Tibial nerve (tissue), 4 donors: ENCODE data around the gene FOXE3. TPM values are rescaled to one million over a fixed set of nuclear protein-coding genes. Genes with fewer than 3 reads are reported as not detected.

Experiments
- DNase-seq, 2 donors: peaks; one replicate each; pipeline ENCODE4 v3.0.0-alpha.2; 2019; ENCODE audit warnings: low spot score in 2 of 2
- H3K27ac ChIP-seq, 4 donors: fragments of 200-600 bp; sonication (generic) in 3 of 4; one replicate each; pipeline ENCODE4 v1.5.1; 2017 to 2019; ENCODE audit warnings: mild to moderate bottlenecking in 1 of 4
- H3K27me3 ChIP-seq, 2 donors: fragments of 200-600 bp; sonication (generic) in 1 of 2; one replicate each; pipeline versions ENCODE4 v1.5.1 to v1.6.0; 2017 to 2019
- H3K36me3 ChIP-seq, 3 donors: fragments of 200-600 bp; sonication (generic); one replicate each; pipeline ENCODE4 v1.5.1; 2018 to 2019
- H3K4me1 ChIP-seq, 4 donors: fragments of 200-600 bp; sonication (generic) in 3 of 4; one replicate each; pipeline ENCODE4 v1.5.1; 2017 to 2019
- H3K4me3 ChIP-seq, 4 donors: fragments of 200-600 bp; sonication (generic) in 3 of 4; one replicate each; pipeline ENCODE4 v1.5.1; 2017 to 2019; ENCODE audit warnings: mild to moderate bottlenecking in 1 of 4, moderate library complexity in 1 of 4
- H3K9me3 ChIP-seq, 4 donors: fragments of 200-600 bp; sonication (generic) in 3 of 4; one replicate each; pipeline ENCODE4 v1.5.1; 2017 to 2019
- EP300 ChIP-seq, 2 donors: sonication (generic); formaldehyde crosslinking; IDR thresholded peaks; one replicate each; pipeline ENCODE4 v1.6.1; 2017; ENCODE audit warnings: antibody characterized with exemption in 2 of 2, mild to moderate bottlenecking in 1 of 2
- POLR2A ChIP-seq, 2 donors: fragments of 450-650 bp; IDR thresholded peaks; one replicate each; pipeline ENCODE4 v1.6.1; 2017; ENCODE audit warnings: antibody characterized with exemption in 2 of 2, mild to moderate bottlenecking in 2 of 2, moderate library complexity in 2 of 2
- WGBS, 2 donors: methylation state at CpG; one replicate each; pipeline ENCODE4 v1.1.5; 2018; 5-methylcytosine and 5-hydroxymethylcytosine counted together
- total RNA-seq, 4 donors: library from RNA; depleted of rRNA; stranded (reverse); fragments of >200 nt; gene quantifications; one replicate each; pipeline ENCODE4 v1.1.0, GENCODE V29; 2016
- TF ChIP-seq, protein P1 (sequence below), 5 experiments: fragments of 200-600 bp in 3 of 5; fragments of 450-650 bp in 2 of 5; sonication (generic) in 3 of 5; IDR thresholded peaks; one replicate each; pipeline ENCODE4 v1.5.1; 2016 to 2019; ENCODE audit warnings: antibody characterized with exemption in 5 of 5, mild to moderate bottlenecking in 3 of 5, moderate library complexity in 2 of 5

Gene FOXE3
- total RNA-seq, 4 donors from 2014 or later = 0.21 to 0.98 TPM; not detected in 2

DNA sequence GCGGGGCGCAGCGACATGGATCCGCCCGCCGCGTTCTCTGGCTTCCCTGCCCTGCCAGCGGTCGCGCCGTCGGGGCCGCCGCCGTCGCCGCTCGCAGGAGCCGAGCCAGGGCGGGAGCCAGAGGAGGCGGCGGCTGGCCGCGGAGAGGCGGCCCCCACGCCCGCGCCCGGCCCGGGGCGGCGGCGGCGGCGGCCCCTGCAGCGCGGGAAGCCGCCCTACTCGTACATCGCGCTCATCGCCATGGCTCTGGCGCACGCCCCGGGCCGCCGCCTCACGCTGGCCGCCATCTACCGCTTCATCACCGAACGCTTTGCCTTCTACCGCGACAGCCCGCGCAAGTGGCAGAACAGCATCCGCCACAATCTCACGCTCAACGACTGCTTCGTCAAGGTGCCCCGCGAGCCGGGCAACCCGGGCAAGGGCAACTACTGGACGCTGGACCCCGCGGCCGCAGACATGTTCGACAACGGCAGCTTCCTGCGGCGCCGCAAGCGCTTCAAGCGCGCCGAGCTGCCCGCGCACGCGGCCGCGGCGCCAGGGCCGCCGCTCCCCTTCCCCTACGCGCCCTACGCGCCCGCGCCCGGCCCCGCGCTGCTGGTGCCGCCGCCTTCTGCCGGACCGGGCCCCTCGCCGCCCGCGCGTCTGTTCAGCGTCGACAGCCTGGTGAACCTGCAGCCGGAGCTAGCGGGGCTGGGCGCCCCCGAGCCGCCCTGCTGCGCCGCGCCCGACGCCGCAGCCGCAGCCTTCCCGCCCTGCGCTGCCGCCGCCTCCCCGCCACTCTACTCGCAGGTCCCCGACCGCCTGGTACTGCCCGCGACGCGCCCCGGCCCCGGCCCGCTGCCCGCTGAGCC is 459 bp downstream of the FOXE3 start:
- DNase-seq = no peak
- Histone ChIP-seq H3K4me1 (peaks cover 0 to 8% (median 0%) of the 10 kb centered on the region in 4 donors), H3K9me3 (no peaks in the 10 kb centered on the region), H3K4me3 (peak overlapping the region in 3 of 4 donors; percentile 10 to 38 (median 23)), H3K27ac (no peak overlapping the region), H3K27me3 (peaks cover 0 to 43% of the 10 kb centered on the region in 2 donors), H3K36me3 (no peaks in the 10 kb centered on the region)
- WGBS, 2 donors = 2 to 3% methylated on average over 51 to 72 of the region's 134 CpGs
- TF ChIP-seq POLR2A (IDR thresholded peaks at IDR 0.05) = no peak
- TF ChIP-seq EP300 (IDR thresholded peaks at IDR 0.05) = no peak
- TF ChIP-seq, protein P1, sequence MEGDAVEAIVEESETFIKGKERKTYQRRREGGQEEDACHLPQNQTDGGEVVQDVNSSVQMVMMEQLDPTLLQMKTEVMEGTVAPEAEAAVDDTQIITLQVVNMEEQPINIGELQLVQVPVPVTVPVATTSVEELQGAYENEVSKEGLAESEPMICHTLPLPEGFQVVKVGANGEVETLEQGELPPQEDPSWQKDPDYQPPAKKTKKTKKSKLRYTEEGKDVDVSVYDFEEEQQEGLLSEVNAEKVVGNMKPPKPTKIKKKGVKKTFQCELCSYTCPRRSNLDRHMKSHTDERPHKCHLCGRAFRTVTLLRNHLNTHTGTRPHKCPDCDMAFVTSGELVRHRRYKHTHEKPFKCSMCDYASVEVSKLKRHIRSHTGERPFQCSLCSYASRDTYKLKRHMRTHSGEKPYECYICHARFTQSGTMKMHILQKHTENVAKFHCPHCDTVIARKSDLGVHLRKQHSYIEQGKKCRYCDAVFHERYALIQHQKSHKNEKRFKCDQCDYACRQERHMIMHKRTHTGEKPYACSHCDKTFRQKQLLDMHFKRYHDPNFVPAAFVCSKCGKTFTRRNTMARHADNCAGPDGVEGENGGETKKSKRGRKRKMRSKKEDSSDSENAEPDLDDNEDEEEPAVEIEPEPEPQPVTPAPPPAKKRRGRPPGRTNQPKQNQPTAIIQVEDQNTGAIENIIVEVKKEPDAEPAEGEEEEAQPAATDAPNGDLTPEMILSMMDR (IDR thresholded peaks at IDR 0.05) = no peak

DNA sequence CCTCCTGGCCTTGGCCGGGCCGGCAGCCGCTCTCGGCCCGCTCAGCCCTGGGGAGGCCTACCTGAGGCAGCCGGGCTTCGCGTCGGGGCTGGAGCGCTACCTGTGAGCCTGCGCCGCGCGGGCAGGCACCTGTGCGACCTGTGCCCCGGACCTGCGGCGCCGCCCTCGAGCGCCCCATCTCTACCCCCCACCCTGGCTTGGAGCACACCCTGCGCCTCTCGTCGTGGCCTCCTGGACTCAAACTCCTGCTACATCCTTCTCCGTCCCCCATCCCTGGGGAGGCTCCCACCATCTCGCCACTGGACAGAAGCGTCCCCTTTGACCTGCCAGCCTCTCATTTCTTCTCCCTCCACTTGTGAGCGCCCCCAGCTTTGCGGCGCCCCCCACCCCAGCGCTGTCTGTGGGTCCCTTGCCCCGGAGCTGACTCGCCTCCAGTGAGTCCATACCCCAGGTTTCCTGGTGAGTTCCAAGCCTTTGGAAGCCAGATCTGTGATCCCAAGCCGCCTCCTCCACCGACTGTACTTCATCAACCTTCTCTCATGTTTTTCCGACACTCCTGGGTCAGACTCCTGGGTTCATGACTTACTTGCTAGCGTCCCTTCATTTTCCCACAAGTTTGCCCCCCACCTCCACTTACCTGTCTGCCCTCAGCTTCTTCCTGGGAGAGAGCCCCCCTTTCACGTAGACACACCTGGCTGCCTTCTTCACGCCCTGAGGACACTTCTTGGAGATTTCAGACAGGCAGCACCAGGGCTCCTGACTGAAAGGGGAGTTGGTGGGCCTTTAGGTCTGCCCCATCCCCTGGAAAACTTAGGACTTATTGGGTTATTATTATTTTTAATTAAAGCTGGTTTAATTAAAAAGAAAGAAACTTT is 1.3 kb downstream of the FOXE3 start:
- H3K9me3 ChIP-seq = no peaks in the 10 kb centered on the region
- H3K4me1 ChIP-seq = peaks cover 0 to 8% (median 0%) of the 10 kb centered on the region in 4 donors
- TF ChIP-seq POLR2A (IDR thresholded peaks at IDR 0.05) = no peak
- no peak for TF ChIP-seq EP300 (IDR thresholded peaks at IDR 0.05)
- TF ChIP-seq, protein P1 (IDR thresholded peaks at IDR 0.05) = no peak
- 49 to 52% methylated on average over 19 to 25 of the region's 39 CpGs for WGBS, 2 donors
- no peak overlapping the region for H3K27ac ChIP-seq
- no peak for DNase-seq
- H3K27me3 ChIP-seq = peaks cover 0 to 43% of the 10 kb centered on the region in 2 donors
- peak overlapping the region in 1 of 4 donors; percentile 38 for H3K4me3 ChIP-seq
- H3K36me3 ChIP-seq = no peaks in the 10 kb centered on the region

DNA sequence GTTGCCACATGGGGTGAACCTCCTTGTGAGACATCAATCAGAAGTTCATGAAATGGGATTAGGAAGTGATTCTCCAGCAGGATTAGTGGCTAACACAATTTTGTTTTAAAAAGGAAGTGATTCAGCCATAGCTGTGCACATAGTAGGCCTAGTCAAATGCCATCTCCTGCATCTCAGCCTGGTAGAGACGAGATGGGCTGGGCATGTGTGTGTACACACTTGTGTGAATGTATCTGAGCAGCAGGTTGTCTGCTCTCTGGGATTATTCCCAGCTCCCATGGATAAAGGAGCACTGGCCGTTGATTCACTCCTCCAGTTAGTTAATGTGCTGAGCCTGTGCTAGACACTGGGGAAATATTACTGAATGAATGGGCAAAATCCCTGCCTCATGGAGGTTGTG is 2.0 kb downstream of the FOXE3 start:
- TF ChIP-seq, protein P1 (IDR thresholded peaks at IDR 0.05) = no peak
- no peak for TF ChIP-seq POLR2A (IDR thresholded peaks at IDR 0.05)
- TF ChIP-seq EP300 (IDR thresholded peaks at IDR 0.05) = no peak
- H3K4me1 ChIP-seq = peaks cover 0 to 8% (median 0%) of the 10 kb centered on the region in 4 donors
- H3K27ac ChIP-seq = no peak overlapping the region
- no peak for DNase-seq
- no peaks in the 10 kb centered on the region for H3K9me3 ChIP-seq
- H3K36me3 ChIP-seq = no peaks in the 10 kb centered on the region
- H3K4me3 ChIP-seq = no peak overlapping the region
- peaks cover 0 to 43% of the 10 kb centered on the region in 2 donors for H3K27me3 ChIP-seq
- WGBS, 2 donors = 69 to 74% methylated on average over 2 of the region's 2 CpGs

DNA sequence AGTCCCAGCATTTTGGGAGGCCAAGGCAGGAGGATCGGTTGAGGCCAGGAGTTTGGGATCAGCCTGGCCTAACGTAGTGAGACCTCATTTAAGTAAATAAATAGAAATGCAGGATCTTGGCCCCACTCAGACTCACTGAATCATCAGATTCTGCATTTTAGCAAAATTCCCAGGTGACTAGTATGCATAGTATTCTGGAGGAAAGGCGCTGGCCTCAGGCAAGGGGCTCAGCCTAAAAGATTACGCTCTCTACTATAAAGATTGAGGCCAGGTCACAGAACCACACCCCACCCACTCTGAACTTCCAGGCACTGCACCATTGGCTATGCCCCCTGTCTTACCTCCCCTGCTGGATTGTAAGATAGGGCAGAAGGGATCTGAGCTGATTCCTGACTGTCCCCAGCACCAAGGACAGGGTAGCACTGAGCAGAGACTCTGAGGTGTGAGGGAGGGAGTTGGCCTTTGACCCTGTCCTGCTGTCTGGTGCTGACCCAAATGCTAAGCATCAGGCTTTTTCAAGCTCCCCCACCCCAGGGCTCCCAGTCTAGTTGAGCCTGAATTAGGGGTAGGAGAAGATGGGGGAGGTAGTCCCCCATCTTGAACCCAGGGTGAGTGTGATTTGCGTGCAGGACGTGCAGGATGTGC is 2.7 kb downstream of the FOXE3 start:
- Histone ChIP-seq H3K27me3 (peaks cover 0 to 43% of the 10 kb centered on the region in 2 donors), H3K4me1 (peaks cover 0 to 8% (median 0%) of the 10 kb centered on the region in 4 donors), H3K27ac (no peak overlapping the region), H3K4me3 (no peak overlapping the region), H3K36me3 (no peaks in the 10 kb centered on the region), H3K9me3 (no peaks in the 10 kb centered on the region)
- TF ChIP-seq EP300 (IDR thresholded peaks at IDR 0.05) (no peak), POLR2A (IDR thresholded peaks at IDR 0.05) (no peak)
- TF ChIP-seq, protein P1 (IDR thresholded peaks at IDR 0.05) = no peak
- WGBS, 2 donors = 92 to 94% methylated on average over 6 of the region's 6 CpGs
- no peak for DNase-seq
